HG02973 (cell line): ENCODE measurements around the gene RTN4.

Experiments used
- ATAC-seq: cut with Tn5 transposase; IDR thresholded peaks from one replicate; pipeline ENCODE4 v1.9.1; 2021; ENCODE audit warnings: moderate library complexity; ENCODE audit not compliant: unreplicated experiment

Gene RTN4

DNA sequence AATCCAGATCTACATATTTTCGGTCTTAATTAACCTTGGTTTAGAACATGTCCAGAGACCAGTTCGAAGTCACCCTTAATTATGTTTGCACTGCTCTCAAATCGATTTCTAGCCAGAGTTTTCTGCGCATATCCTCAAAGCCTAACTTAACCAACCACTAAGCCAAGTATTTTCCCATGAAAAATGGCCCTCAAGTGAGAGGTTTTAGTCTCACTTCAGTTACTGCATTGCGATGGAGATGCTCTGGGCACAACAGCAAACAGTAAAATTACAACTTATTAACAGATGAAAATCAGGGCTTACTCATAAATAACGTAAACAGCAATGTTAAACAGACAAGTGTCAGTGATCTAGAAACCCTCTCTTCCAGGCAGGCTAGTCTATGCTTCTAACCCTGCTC is 4.5 kb downstream of the RTN4 start:
- no peak for ATAC-seq

GRCh38 chr2:55043841-55044240 is 6.4 kb downstream of the RTN4 start:
- no peak for ATAC-seq

DNA sequence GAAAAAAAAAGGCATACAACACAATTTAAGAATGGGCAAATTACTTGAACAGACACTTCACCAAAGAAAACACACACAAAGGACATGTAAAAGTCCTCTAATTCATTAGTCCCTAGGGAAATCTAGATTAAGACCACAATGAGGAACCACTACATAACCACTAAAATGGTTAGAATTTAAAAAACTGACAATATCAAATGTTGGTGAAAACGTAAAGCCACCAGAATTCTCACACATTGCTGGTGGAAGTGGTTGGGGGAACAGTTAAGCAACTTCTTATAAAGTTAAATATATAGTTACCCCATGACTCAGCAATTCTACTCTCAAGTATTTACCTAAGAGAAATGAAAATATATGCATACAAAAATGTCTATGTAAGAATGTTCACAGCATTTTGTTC is 11.8 kb downstream of the RTN4 start:
- no peak for ATAC-seq

- ATAC-seq, result no peak
Measured at GRCh38 chr2:55035716-55036115, 14.5 kb downstream of the RTN4 start.

GRCh38 chr2:55033921-55034320 is 16.3 kb downstream of the RTN4 start:
- ATAC-seq, result no peak

GRCh38 chr2:55033076-55033742 is 17.0 kb downstream of the RTN4 start:
- ATAC-seq, result peak; percentile 95

DNA sequence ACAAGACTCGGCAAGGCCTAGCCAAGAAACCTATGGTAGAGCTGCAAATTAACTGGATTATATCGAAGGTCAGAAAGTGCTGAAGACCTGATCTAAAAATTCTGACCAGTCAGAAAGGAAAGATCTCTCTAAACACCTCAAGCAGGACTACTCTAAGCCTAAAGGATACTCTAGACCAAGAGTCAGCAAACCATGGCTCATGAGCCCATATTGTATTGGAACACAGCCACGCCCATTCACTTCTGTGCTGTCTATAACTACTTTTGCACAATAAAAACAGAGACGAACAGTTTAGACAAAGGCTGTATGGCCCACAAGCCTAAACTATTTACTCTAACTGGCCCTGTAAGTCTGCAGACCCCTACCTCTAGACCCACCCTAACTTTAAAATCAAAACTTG is 18.7 kb downstream of the RTN4 start:
- no peak for ATAC-seq

DNA sequence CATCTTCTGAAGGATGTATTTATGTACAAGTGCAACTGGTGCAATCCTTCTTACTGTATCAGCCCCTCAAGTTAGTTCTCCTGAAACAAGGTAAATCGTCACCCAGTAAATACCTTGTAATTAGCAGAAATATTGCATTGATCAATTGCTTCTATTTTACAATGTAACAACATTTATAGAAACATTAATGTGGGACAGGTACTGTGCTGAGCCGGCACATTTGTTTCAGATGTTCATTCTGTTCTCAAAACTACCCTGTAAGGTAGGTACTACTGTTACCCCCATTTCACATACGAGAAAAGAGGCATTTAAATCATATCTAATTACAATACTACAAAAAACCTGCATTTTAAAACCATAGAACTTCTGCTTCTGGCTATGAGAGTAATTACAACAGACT is 19.5 kb downstream of the RTN4 start:
- no peak for ATAC-seq

GRCh38 chr2:55029098-55029497 is 21.2 kb downstream of the RTN4 start:
- ATAC-seq, result no peak

DNA sequence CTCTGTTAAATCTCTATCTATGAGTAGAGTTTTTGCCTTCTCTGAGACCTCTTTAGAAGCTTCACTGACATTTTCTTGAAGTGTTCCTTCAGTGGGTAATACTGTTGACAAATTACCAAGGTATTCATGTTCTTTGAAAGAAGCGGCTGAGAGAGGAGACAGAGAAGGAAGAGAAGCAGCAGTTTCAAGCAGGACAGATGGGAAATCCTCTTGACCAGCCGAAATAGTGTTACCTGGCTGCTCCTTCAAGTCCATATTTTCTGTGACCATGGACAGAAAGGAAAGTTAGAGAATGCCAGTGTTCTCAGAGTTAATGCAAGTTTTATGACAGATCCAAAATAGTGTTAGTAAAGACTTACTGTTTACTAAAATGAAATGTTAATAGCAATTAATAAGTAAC is 23.0 kb downstream of the RTN4 start:
- no peak for ATAC-seq

- ATAC-seq, result no peak
Measured at GRCh38 chr2:55026202-55026601, 24.0 kb downstream of the RTN4 start.

DNA sequence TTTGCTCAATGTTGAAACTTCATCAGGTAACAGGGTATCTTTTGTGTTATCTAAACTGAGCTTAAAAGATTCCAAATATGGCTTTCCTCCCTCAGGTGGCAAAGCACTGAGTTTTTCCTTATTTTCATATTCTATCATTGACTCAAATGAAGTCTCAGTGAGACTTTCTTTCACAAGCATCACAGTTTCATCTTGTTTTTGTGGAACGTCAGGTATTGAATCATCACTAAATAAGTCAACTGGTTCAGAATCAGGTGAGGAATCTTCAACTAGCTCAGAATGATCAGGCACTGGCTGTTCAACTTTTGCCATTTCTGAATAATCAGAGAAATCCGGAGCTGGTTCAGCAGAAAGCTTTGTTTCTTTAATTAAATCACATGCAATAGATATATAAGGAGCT is 24.6 kb downstream of the RTN4 start:
- ATAC-seq, result peak; percentile 53

- peak; percentile 41 for ATAC-seq
Measured at GRCh38 chr2:55025082-55025481, 25.2 kb downstream of the RTN4 start.

GRCh38 chr2:55022476-55022875 is 27.8 kb downstream of the RTN4 start:
- ATAC-seq, result no peak

GRCh38 chr2:55019526-55020258 is 30.6 kb downstream of the RTN4 start:
- ATAC-seq, result no peak

- ATAC-seq, result no peak
Measured at GRCh38 chr2:55018619-55019018, 31.6 kb downstream of the RTN4 start.

DNA sequence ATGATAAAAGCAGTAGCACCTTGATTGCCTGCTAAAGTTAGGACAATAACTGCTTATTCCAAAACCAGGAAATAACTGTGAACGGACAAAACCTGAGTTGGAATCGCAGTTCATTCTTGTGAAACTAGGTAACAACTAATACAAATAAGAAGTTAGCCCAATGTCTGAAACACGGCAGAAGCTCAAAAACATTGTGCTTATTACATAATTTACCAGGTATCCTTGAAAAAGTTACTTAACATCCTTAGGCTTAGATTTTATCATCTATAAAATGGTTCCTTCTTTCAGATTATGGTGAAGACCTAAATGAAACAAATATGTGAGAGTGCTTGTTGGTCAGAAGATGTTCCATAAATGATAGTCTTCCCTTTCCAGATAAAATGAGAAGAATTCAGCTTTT is 32.4 kb downstream of the RTN4 start:
- ATAC-seq, result no peak

GRCh38 chr2:55017428-55017827 is 32.8 kb downstream of the RTN4 start:
- ATAC-seq, result no peak

GRCh38 chr2:55014962-55015939 is 35.0 kb downstream of the RTN4 start:
- ATAC-seq, result no peak

GRCh38 chr2:55013936-55014335 is 36.3 kb downstream of the RTN4 start:
- ATAC-seq, result no peak

DNA sequence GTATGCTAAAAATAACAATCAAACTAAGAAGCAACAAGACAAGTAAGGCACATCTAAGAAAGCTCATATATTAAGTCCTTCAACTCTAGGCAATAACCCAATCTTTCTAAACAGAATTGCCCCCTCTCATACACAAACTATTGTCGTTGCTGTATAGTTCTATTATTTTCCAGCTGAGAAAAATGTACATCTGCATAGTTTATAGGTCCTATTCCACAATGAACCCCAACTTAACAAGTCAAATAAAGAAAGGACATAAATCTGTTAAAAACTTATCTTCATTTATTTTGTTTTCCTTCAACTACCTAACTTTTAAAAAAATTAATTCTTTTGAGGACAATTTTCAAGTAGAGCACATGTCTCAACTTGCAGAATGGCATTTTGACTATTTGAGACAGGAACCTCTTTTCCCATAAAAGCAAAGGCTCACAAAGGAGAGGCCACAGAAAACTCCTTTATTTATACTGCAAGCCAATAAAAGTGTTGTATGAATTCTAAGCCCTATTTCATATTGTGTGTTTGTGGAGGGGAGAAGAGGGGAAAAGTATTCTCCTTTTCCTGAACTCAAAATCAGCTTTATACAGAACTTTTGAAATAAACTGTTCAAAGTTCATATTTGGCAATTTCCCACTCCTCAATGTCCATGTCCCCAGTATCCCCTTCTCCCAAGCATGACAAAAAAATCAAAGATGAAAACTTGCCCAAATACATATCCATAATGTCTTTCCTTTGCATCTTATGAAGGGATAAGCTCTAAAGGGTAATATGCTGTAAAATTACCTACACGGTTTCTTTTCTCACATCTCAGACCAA is 37.4 kb downstream of the RTN4 start:
- ATAC-seq, result no peak
